DOHH2 (cell line): Measurements from ENCODE around the gene RANBP3.

Source experiments
- H3F3A ChIP-seq: fragments of 200-600 bp; sonication (generic), shearing (Covaris generic); 2 replicates; pipeline ENCODE4 v1.6.0; 2016; ENCODE audit warnings: antibody characterized with exemption, mild to moderate bottlenecking; ENCODE audit not compliant: control insufficient read depth, insufficient read depth
- H3K27ac ChIP-seq: fragments of 200-600 bp; sonication (generic); 2 replicates; pipeline ENCODE4 v1.5.1; 2014; ENCODE audit warnings: low read depth, mild to moderate bottlenecking, low read length, moderate library complexity
- H3K27me3 ChIP-seq: fragments of 200-600 bp; sonication (generic); 2 replicates; pipeline ENCODE4 v1.6.1; 2014; ENCODE audit warnings: mild to moderate bottlenecking, low read length, mixed read lengths; ENCODE audit not compliant: control insufficient read depth
- H3K36me3 ChIP-seq: fragments of 200-600 bp; sonication (generic); 2 replicates; pipeline ENCODE4 v1.6.1; 2014; ENCODE audit warnings: mild to moderate bottlenecking, low read length, moderate library complexity, mixed read lengths; ENCODE audit not compliant: control insufficient read depth
- H3K4me1 ChIP-seq: fragments of 200-600 bp; sonication (generic); 2 replicates; pipeline ENCODE4 v1.6.1; 2014; ENCODE audit warnings: mild to moderate bottlenecking, low read length, mixed read lengths; ENCODE audit not compliant: control insufficient read depth
- H3K4me2 ChIP-seq: fragments of 200-600 bp; sonication (generic); 2 replicates; pipeline ENCODE4 v1.6.0; 2014; ENCODE audit warnings: mild to moderate bottlenecking, low read length, moderate library complexity
- H3K4me3 ChIP-seq: fragments of 200-600 bp; sonication (generic); 2 replicates; pipeline ENCODE4 v1.5.1; 2014; ENCODE audit warnings: mild to moderate bottlenecking, low read length, mixed read lengths
- H3K79me2 ChIP-seq: fragments of 200-600 bp; sonication (generic); 2 replicates; pipeline ENCODE4 v1.6.1; 2014; ENCODE audit warnings: mild to moderate bottlenecking, low read length, mixed read lengths; ENCODE audit not compliant: control insufficient read depth
- H3K9me2 ChIP-seq: fragments of 200-600 bp; sonication (generic); replicated peaks from 2 replicates; pipeline ENCODE4 v1.6.1; 2014; ENCODE audit warnings: mild to moderate bottlenecking, low read length, mixed read lengths; ENCODE audit not compliant: control insufficient read depth
- H3K9me3 ChIP-seq: fragments of 200-600 bp; sonication (generic); 2 replicates; pipeline ENCODE4 v1.6.1; 2014; ENCODE audit warnings: antibody characterized with exemption, low read length, mixed read lengths; ENCODE audit not compliant: control insufficient read depth, insufficient read depth
- H4K20me1 ChIP-seq: fragments of 200-600 bp; sonication (generic); 2 replicates; pipeline ENCODE4 v1.6.0; 2014; ENCODE audit warnings: low read depth, mild to moderate bottlenecking, antibody characterized with exemption, low read length, moderate library complexity; ENCODE audit not compliant: control insufficient read depth, insufficient read depth
- EZH2phosphoT487 ChIP-seq: fragments of 200-600 bp; sonication (generic); IDR thresholded peaks from 2 replicates; pipeline ENCODE4 v1.6.1; 2017; ENCODE audit warnings: borderline replicate concordance, mild to moderate bottlenecking, antibody characterized with exemption, low read length, moderate library complexity, mixed read lengths
- TF ChIP-seq, protein P1 (sequence below): fragments of 200-600 bp; sonication (generic); IDR thresholded peaks from one replicate; pipeline ENCODE4 v1.5.1; 2014; ENCODE audit warnings: antibody characterized with exemption, mild to moderate bottlenecking, low read depth, low read length; ENCODE audit not compliant: poor library complexity, severe bottlenecking

Gene RANBP3

DNA sequence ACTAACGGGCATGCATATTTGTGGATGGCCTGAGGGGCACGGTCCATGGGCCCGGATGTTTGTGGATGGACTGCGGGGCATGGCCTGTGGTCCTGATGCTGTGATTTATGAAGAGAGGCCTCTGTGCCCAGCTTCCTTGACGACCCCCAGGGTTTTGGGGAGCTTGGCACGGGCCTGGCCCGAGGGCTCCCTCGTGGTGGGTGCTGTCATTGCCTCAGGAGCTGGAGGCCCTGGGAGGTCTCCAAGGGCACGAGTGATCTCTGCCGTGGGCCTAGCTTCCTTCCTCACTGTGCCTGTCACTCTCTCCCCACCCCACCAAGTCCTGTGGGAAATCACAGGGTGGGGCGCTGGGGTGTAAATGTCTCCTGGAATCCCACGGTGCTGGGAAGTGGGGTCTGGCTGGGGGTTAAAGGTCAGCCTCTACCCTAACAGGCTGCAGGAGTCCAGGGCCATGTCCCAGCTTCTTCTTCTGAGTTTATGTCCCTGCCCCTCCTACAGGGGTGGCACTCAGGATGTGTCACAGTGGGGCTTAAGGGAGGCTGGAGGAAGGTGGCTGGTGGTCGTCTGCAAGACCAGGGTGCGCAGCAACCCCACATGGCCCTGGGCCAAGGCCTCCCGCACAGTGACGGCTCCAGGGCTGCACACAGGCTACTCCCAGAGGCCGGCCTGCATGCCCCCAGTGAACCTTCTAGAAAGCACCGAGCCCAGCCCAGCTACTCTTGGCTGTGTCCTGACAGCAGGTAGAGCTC is 27.6 kb upstream of the RANBP3 start:
- Histone ChIP-seq H3K36me3 (no peaks in the 10 kb centered on the region), H4K20me1 (no peaks in the 10 kb centered on the region), H3K27ac (no peak overlapping the region), H3K9me2 (no peaks in the 10 kb centered on the region), H3F3A (no peaks in the 10 kb centered on the region), H3K79me2 (no peaks in the 10 kb centered on the region), H3K4me1 (no peaks in the 10 kb centered on the region), H3K4me3 (no peak overlapping the region), H3K27me3 (no peaks in the 10 kb centered on the region), H3K4me2 (no peak overlapping the region), H3K9me3 (no peaks in the 10 kb centered on the region; the same call in 1 of the 2 replicates)
- no peak for TF ChIP-seq EZH2phosphoT487
- TF ChIP-seq, protein P1, sequence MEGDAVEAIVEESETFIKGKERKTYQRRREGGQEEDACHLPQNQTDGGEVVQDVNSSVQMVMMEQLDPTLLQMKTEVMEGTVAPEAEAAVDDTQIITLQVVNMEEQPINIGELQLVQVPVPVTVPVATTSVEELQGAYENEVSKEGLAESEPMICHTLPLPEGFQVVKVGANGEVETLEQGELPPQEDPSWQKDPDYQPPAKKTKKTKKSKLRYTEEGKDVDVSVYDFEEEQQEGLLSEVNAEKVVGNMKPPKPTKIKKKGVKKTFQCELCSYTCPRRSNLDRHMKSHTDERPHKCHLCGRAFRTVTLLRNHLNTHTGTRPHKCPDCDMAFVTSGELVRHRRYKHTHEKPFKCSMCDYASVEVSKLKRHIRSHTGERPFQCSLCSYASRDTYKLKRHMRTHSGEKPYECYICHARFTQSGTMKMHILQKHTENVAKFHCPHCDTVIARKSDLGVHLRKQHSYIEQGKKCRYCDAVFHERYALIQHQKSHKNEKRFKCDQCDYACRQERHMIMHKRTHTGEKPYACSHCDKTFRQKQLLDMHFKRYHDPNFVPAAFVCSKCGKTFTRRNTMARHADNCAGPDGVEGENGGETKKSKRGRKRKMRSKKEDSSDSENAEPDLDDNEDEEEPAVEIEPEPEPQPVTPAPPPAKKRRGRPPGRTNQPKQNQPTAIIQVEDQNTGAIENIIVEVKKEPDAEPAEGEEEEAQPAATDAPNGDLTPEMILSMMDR, result no peak

DNA sequence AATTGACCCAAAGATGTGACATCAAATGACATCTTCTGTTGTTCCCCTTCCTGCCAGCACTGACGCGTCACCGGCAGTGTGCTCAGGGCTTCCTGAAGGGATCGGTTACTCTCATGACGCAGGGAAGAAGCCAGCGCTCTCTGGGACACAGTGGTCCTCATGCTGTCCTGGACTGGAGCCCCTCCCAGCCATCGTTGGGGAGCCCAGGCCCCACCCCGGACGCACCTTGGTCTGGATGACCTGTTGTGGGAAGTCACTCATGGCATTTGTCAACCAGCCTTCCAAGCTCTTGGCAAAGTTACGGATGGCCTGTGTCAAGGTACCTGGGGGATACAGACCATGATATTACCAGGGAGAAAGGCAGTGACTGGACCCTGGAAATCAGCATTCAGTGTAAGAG is 26.0 kb upstream of the RANBP3 start:
- H3K27me3 ChIP-seq, result no peaks in the 10 kb centered on the region
- no peak for TF ChIP-seq EZH2phosphoT487
- TF ChIP-seq, protein P1, result no peak

GRCh38 chr19:6002591-6002990 is 24.7 kb upstream of the RANBP3 start:
- Histone ChIP-seq H4K20me1 (no peaks in the 10 kb centered on the region), H3K36me3 (no peaks in the 10 kb centered on the region), H3K4me1 (no peaks in the 10 kb centered on the region), H3K27ac (no peak overlapping the region), H3K4me3 (no peak overlapping the region), H3K27me3 (no peaks in the 10 kb centered on the region), H3F3A (no peaks in the 10 kb centered on the region), H3K79me2 (no peaks in the 10 kb centered on the region), H3K9me2 (no peaks in the 10 kb centered on the region), H3K4me2 (no peak overlapping the region), H3K9me3 (peaks cover 2% of the 10 kb centered on the region; the same call in 1 of the 2 replicates)
- TF ChIP-seq, protein P1, result no peak
- TF ChIP-seq EZH2phosphoT487, result no peak

More for the DNA sequence above, 26.0 kb upstream of the RANBP3 start:
- H3K79me2 ChIP-seq, result no peaks in the 10 kb centered on the region
- H3K4me2 ChIP-seq, result no peak overlapping the region
- H4K20me1 ChIP-seq, result no peaks in the 10 kb centered on the region
- H3K27ac ChIP-seq, result no peak overlapping the region
- H3K36me3 ChIP-seq, result no peaks in the 10 kb centered on the region
- H3K4me1 ChIP-seq, result no peaks in the 10 kb centered on the region
- H3K9me2 ChIP-seq, result no peaks in the 10 kb centered on the region
- no peaks in the 10 kb centered on the region for H3F3A ChIP-seq
- peaks cover 2% of the 10 kb centered on the region; the same call in 1 of the 2 replicates for H3K9me3 ChIP-seq
- H3K4me3 ChIP-seq, result no peak overlapping the region
